HepG2 (cell line): ENCODE measurements around the gene ARGLU1. TPM values are rescaled to one million over a fixed set of nuclear protein-coding genes. Genes with fewer than 3 reads are reported as not detected.

Experiments
- ATAC-seq: fragments of 200-7000 bp; cut with Tn5 transposase; 3 replicates; pipeline ENCODE4 v1.9.1; 2020; ENCODE audit warnings: mild to moderate bottlenecking, moderate library complexity
- BruUV-seq: library from RNA; stranded (reverse); fragments of 400-500 nt; replicated peaks from 2 replicates; lab custom pipeline; 2021; lab: Mats Ljungman, UMichigan
- CTCF ChIA-PET: fragments of 300-600 bp; formaldehyde crosslinking; extraction: SDS; loops from one replicate; lab custom pipeline; 2021; ENCODE audit warnings: low total read pairs, inconsistent platforms, low intra/inter-chr PET ratio; lab: Yijun Ruan, JAX
- POLR2A ChIA-PET: fragments of 350-600 bp; sonication (Branson Sonifier 250); formaldehyde crosslinking; loops from one replicate; lab custom pipeline; 2020; ENCODE audit warnings: antibody characterized with exemption, inconsistent platforms; lab: Yijun Ruan, JAX
- DNase-seq: peaks from one replicate; pipeline ENCODE4 v3.0.0-alpha.2; 2015; ENCODE audit warnings: low spot score
- FAIRE-seq: peaks from 3 replicates; lab custom pipeline; 2011; peaks lifted over from hg19 to GRCh38; lab: Jason Lieb, UNC
- H2AFZ ChIP-seq: one replicate; pipeline ENCODE4 v1.6.1; 2011; ENCODE audit warnings: low read length, inconsistent platforms
- H3K27ac ChIP-seq: fragments of 300-600 bp; 3 replicates; pipeline ENCODE4 v1.8.0; 2011; ENCODE audit warnings: mixed run types, mild to moderate bottlenecking, mixed read lengths, low read length, inconsistent platforms; ENCODE audit not compliant: insufficient read depth; ENCODE audit errors: extremely low read length
- H3K27me3 ChIP-seq, 2 experiments: fragments of 200-600 bp in 1 of 2; 2 replicates in 1 of 2; 3 replicates in 1 of 2; pipeline versions ENCODE4 v1.6.0 to v1.8.0; 2011; ENCODE audit warnings: low read length in 2 of 2, mild to moderate bottlenecking in 2 of 2, moderate library complexity in 2 of 2, inconsistent platforms in 1 of 2; ENCODE audit not compliant: insufficient read depth in 2 of 2, control insufficient read depth in 1 of 2
- H3K36me3 ChIP-seq, 2 experiments: fragments of 200-600 bp in 1 of 2; replicated peaks in 1 of 2; 2 replicates in 1 of 2; 3 replicates in 1 of 2; pipeline versions ENCODE4 v1.5.1 to v1.8.0; 2011; ENCODE audit warnings: low read length in 2 of 2, inconsistent platforms in 1 of 2; ENCODE audit not compliant: insufficient read depth in 2 of 2, control insufficient read depth in 1 of 2
- H3K4me1 ChIP-seq: 2 replicates; pipeline ENCODE4 v1.5.1; 2012; ENCODE audit warnings: low read length, inconsistent platforms; ENCODE audit not compliant: insufficient read depth
- H3K4me2 ChIP-seq: 2 replicates; pipeline ENCODE4 v1.6.0; 2011; ENCODE audit warnings: low read depth, low read length, inconsistent platforms
- H3K4me3 ChIP-seq, 3 experiments: fragments of 200-600 bp in 1 of 3; sonication (generic), shearing (Covaris generic) in 1 of 3; replicated peaks in 1 of 3; 2 replicates each; pipeline ENCODE4 v1.5.1; 2011 to 2016; ENCODE audit warnings: low read length in 3 of 3, inconsistent platforms in 2 of 3, low read depth in 2 of 3, mild to moderate bottlenecking in 2 of 3, control low read depth in 1 of 3, mixed read lengths in 1 of 3; ENCODE audit not compliant: insufficient read depth in 1 of 3
- H3K79me2 ChIP-seq: one replicate; pipeline ENCODE4 v1.6.1; 2011; ENCODE audit warnings: low read length, inconsistent platforms; ENCODE audit not compliant: insufficient read depth
- H3K9ac ChIP-seq: 2 replicates; pipeline ENCODE4 v1.6.0; 2011; ENCODE audit warnings: mild to moderate bottlenecking, low read depth, low read length, inconsistent platforms; ENCODE audit not compliant: insufficient read depth
- H3K9me3 ChIP-seq: 2 replicates; pipeline ENCODE4 v1.5.1; 2012; ENCODE audit warnings: mild to moderate bottlenecking, low read length
- H4K20me1 ChIP-seq: 2 replicates; pipeline ENCODE4 v1.6.0; 2011; ENCODE audit warnings: inconsistent platforms, mild to moderate bottlenecking, low read length, moderate library complexity; ENCODE audit not compliant: insufficient read depth
- ADNP ChIP-seq: sonication (generic); formaldehyde crosslinking; IDR thresholded peaks from 2 replicates; pipeline ENCODE4 v1.4.0; 2020; ENCODE audit warnings: missing genetic modification reagents
- ATF5 ChIP-seq: sonication (generic); formaldehyde crosslinking; IDR thresholded peaks from 2 replicates; pipeline ENCODE4 v1.4.0; 2020; ENCODE audit warnings: mild to moderate bottlenecking, low read depth, missing genetic modification reagents
- FOXJ3 ChIP-seq: sonication (generic); formaldehyde crosslinking; IDR thresholded peaks from 2 replicates; pipeline ENCODE4 v1.4.0; 2020; ENCODE audit warnings: missing genetic modification reagents, mild to moderate bottlenecking, borderline replicate concordance
- FOXK1 ChIP-seq: sonication (generic); formaldehyde crosslinking; IDR thresholded peaks from 2 replicates; pipeline ENCODE4 v1.4.0; 2020; ENCODE audit warnings: low read depth, missing genetic modification reagents, borderline replicate concordance
- GATAD1 ChIP-seq: IDR thresholded peaks from 2 replicates; pipeline ENCODE4 v1.6.1; 2016; ENCODE audit warnings: missing genetic modification reagents, missing compliant biosample characterization
- MLLT10 ChIP-seq: sonication (generic); formaldehyde crosslinking; IDR thresholded peaks from 2 replicates; pipeline ENCODE4 v1.4.0; 2020; ENCODE audit warnings: missing genetic modification reagents
- MYC ChIP-seq: sonication (generic); formaldehyde crosslinking; IDR thresholded peaks from 2 replicates; pipeline ENCODE4 v1.9.0; 2021; ENCODE audit warnings: missing genetic modification reagents, borderline replicate concordance
- NFKB2 ChIP-seq: sonication (generic); formaldehyde crosslinking; IDR thresholded peaks from 2 replicates; pipeline ENCODE4 v1.4.0; 2020; ENCODE audit warnings: missing genetic modification reagents, borderline replicate concordance
- TBX2 ChIP-seq: sonication (generic); formaldehyde crosslinking; IDR thresholded peaks from 2 replicates; pipeline ENCODE4 v1.5.0; 2020; ENCODE audit warnings: missing genetic modification reagents, mild to moderate bottlenecking, borderline replicate concordance
- ZBTB14 ChIP-seq: sonication (generic); formaldehyde crosslinking; IDR thresholded peaks from 2 replicates; pipeline ENCODE4 v1.4.0; 2020; ENCODE audit warnings: missing genetic modification reagents
- ZBTB39 ChIP-seq: sonication (generic); formaldehyde crosslinking; IDR thresholded peaks from 2 replicates; pipeline ENCODE4 v1.5.0; 2020; ENCODE audit warnings: missing genetic modification reagents
- ZNF644 ChIP-seq: IDR thresholded peaks from 2 replicates; pipeline ENCODE4 v1.6.1; 2016; ENCODE audit warnings: low read depth
- ZSCAN22 ChIP-seq: sonication (generic); formaldehyde crosslinking; IDR thresholded peaks from 2 replicates; pipeline ENCODE4 v1.4.0; 2020; ENCODE audit warnings: mild to moderate bottlenecking, missing genetic modification reagents
- WGBS: methylation state at CpG from one replicate; pipeline ENCODE4 v1.1.6; 2017; ENCODE audit warnings: low lambda C conversion rate; 5-methylcytosine and 5-hydroxymethylcytosine counted together
- in situ Hi-C: cut with HindIII; loops from 2 replicates; pipeline ENCODE4 v1.10.0; 2017; ENCODE audit warnings: low pct_unique_long_range_greater_than_20kb; ENCODE audit not compliant: extremely low pct_ligation_motif_present
- intact Hi-C: fragments of 100-400 bp; cut with micrococcal nuclease; formaldehyde crosslinking; loops from one replicate; pipeline ENCODE4 v1.10.0; 2022; ENCODE audit not compliant: unreplicated experiment
- polyA plus RNA-seq, 8 experiments: library from polyadenylated mRNA; depleted of rRNA in 3 of 8; stranded (reverse) in 7 of 8; unstranded in 1 of 8; fragments of >200 nt; fragmentation: Illumina TruSeq in 4 of 8; extraction: Trizol in 4 of 8; gene quantifications; 2 replicates each; pipeline versions ENCODE4 v1.2.1 to v1.2.3, GENCODE V29; 2011 to 2016; ENCODE audit warnings: low read depth in 4 of 8, missing spikeins in 1 of 8, mixed read lengths in 1 of 8; ENCODE audit not compliant: insufficient read depth in 1 of 8
- total RNA-seq, 5 experiments: library from RNA; depleted of rRNA; stranded (reverse); fragments of >200 nt; fragmentation: Illumina TruSeq; extraction: Trizol; gene quantifications; 2 replicates each; pipeline ENCODE4 v1.2.3, GENCODE V29; 2016; ENCODE audit warnings: low read depth in 1 of 5

Gene ARGLU1
- total and polyA plus RNA-seq, 2 of the 13 experiments (the other 11 are each of a cell fraction or from before 2014, with no cell fraction given), result 47.1 to 70.6 TPM

- WGBS, result 50% methylated on average over 13 of the region's 14 CpGs
These were observed 2.4 kb upstream of the ARGLU1 start for GRCh38 chr13:106570299-106570852.

More at GRCh38 chr13:106570299-106570852, 2.4 kb upstream of the ARGLU1 start:
- Histone ChIP-seq H2AFZ (no peak overlapping the region), H3K9me3 (no peaks in the 10 kb centered on the region), H3K27ac (no peak overlapping the region), H3K4me3 (no peak overlapping the region), H3K4me2 (no peak overlapping the region), H3K9ac (no peak overlapping the region), H3K4me1 (peaks cover 22% of the 10 kb centered on the region), H3K79me2 (peaks cover 26% of the 10 kb centered on the region), H3K36me3 (no peaks in the 10 kb centered on the region), H4K20me1 (peaks cover 17% of the 10 kb centered on the region), H3K27me3 (no peaks in the 10 kb centered on the region; a peak in 1 of 5 replicates)
- in situ Hi-C loops (no loop called here), intact Hi-C loops (no loop called here)
- ChIA-PET POLR2A (no interaction called here), CTCF (no interaction called here)
- TF ChIP-seq FOXK1 (CRISPR knock-in tag) (no peak), MYC (CRISPR knock-in tag) (no peak), MLLT10 (CRISPR knock-in tag) (no peak), ZSCAN22 (CRISPR knock-in tag) (no peak), NFKB2 (CRISPR knock-in tag) (no peak), ADNP (CRISPR knock-in tag) (no peak), FOXJ3 (CRISPR knock-in tag) (no peak), ZNF644 (CRISPR knock-in tag) (no peak), ATF5 (CRISPR knock-in tag) (no peak), ZBTB14 (CRISPR knock-in tag) (no peak), GATAD1 (CRISPR knock-in tag) (no peak), ZBTB39 (CRISPR knock-in tag) (no peak), TBX2 (no peak)
- no TSS peak for BruUV-seq
- DNase-seq, result no peak
- no peak for ATAC-seq
- FAIRE-seq, result no peak
